Testis (tissue), 3 donors: Measurements from ENCODE around the gene RTP3. TPM values are rescaled to one million over a fixed set of nuclear protein-coding genes. Genes with fewer than 3 reads are reported as not detected.

Source experiments
- DNase-seq: peaks from one replicate; pipeline ENCODE4 v3.0.0-alpha.2; 2019
- H3K27ac ChIP-seq, 2 donors: fragments of 200-600 bp; sonication (generic); one replicate each; pipeline ENCODE4 v1.5.1; 2019
- H3K27me3 ChIP-seq: fragments of 200-600 bp; sonication (generic); one replicate; pipeline ENCODE4 v1.5.1; 2019
- H3K36me3 ChIP-seq: fragments of 200-600 bp; sonication (generic); one replicate; pipeline ENCODE4 v1.5.1; 2017; ENCODE audit warnings: low read depth; ENCODE audit errors: missing control alignments
- H3K4me1 ChIP-seq: fragments of 200-600 bp; sonication (generic); one replicate; pipeline ENCODE4 v1.5.1; 2019
- H3K4me3 ChIP-seq, 2 donors: fragments of 200-600 bp; sonication (generic); one replicate each; pipeline ENCODE4 v1.5.1; 2017 to 2019
- H3K9me3 ChIP-seq: fragments of 200-600 bp; sonication (generic); one replicate; pipeline ENCODE4 v1.5.1; 2017
- POLR2A ChIP-seq: fragments of 450-650 bp; IDR thresholded peaks from one replicate; pipeline ENCODE4 v1.6.1; 2017; ENCODE audit warnings: antibody characterized with exemption, mild to moderate bottlenecking, moderate library complexity
- WGBS, 2 donors: methylation state at CpG; one replicate each; pipeline ENCODE4 v1.1.5; 2018; 5-methylcytosine and 5-hydroxymethylcytosine counted together
- intact Hi-C: fragments of 100-400 bp; cut with DNase I; formaldehyde crosslinking; loops from one replicate; pipeline ENCODE4 v1.15.1; 2023; ENCODE audit warnings: low total_unique reads
- polyA plus RNA-seq: library from polyadenylated mRNA; stranded (reverse); fragments of 350-450 nt; fragmentation: Illumina TruSeq; extraction: RNeasy Lipid Tissue Mini Kit (QIAGEN cat#74804); gene quantifications from one replicate; pipeline ENCODE4 v1.2.3, GENCODE V29; 2014; ENCODE audit warnings: low read depth, low replicate concordance; ENCODE audit not compliant: insufficient read depth
- total RNA-seq, 2 donors: library from RNA; depleted of rRNA; stranded (reverse); fragments of >200 nt; gene quantifications; one replicate each; pipeline ENCODE4 v1.2.3, GENCODE V29; 2016
- TF ChIP-seq, protein P1 (sequence below), 3 experiments: fragments of 450-650 bp in 2 of 3; fragments of 200-600 bp in 1 of 3; sonication (generic) in 1 of 3; IDR thresholded peaks; one replicate each; pipeline ENCODE4 v1.5.1; 2016 to 2019; ENCODE audit warnings: antibody characterized with exemption in 3 of 3, mild to moderate bottlenecking in 2 of 3, moderate library complexity in 1 of 3

RTP3 gene
- total and polyA plus RNA-seq, 3 donors from 2014 or later: 0.50 to 2.0 (median 1.1) TPM

DNA sequence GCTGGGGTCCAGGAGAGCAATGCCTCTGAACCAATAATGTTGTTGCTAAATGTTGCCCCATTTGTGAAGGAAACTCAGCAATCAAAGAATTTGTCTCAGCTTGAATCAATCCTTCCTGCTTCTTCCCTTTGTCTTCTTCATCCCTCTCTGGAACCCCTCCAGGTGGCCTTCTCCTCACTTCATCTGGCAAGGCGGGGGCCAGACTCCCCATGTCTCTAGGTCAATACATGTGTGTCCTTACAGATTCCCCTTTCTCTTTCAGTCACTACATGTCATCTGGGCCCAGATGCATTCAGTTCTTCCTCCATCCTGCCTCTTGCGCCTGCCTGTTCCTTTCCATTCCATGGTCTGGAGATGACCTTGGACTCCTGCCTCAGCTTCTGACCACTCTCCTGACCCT, 25.0 kb upstream of the RTP3 start:
- Histone ChIP-seq H3K36me3 (no peaks in the 10 kb centered on the region), H3K27me3 (no peaks in the 10 kb centered on the region), H3K4me1 (no peaks in the 10 kb centered on the region), H3K4me3 (no peak overlapping the region), H3K27ac (no peak overlapping the region), H3K9me3 (no peaks in the 10 kb centered on the region)
- intact Hi-C loops: no loop called here
- 73 to 89% methylated on average over 2 of the region's 2 CpGs for WGBS, 2 donors
- no peak for TF ChIP-seq POLR2A
- TF ChIP-seq, protein P1, sequence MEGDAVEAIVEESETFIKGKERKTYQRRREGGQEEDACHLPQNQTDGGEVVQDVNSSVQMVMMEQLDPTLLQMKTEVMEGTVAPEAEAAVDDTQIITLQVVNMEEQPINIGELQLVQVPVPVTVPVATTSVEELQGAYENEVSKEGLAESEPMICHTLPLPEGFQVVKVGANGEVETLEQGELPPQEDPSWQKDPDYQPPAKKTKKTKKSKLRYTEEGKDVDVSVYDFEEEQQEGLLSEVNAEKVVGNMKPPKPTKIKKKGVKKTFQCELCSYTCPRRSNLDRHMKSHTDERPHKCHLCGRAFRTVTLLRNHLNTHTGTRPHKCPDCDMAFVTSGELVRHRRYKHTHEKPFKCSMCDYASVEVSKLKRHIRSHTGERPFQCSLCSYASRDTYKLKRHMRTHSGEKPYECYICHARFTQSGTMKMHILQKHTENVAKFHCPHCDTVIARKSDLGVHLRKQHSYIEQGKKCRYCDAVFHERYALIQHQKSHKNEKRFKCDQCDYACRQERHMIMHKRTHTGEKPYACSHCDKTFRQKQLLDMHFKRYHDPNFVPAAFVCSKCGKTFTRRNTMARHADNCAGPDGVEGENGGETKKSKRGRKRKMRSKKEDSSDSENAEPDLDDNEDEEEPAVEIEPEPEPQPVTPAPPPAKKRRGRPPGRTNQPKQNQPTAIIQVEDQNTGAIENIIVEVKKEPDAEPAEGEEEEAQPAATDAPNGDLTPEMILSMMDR (IDR thresholded peaks at IDR 0.05): no peak
- no peak for DNase-seq

DNA sequence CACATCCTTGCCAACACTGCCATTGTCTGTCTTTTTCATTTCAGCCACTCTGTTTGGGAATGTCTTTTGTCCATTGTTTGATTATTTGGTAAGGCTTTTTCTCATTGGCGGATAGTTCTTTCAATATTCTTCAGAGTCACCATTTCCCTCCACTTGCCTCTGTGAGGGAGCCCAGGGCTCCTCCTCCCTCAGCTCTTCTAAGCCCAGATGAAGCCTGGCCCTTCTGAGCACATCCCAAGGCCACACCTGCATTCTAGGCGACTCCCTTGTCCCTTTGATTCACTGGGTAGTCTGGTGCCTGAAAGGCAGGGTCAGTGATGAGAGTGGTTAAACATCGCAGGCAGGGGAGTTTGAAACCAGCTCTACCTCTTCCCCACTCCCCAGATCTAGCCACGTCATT, 20.6 kb upstream of the RTP3 start:
- Histone ChIP-seq H3K27ac (no peak overlapping the region), H3K4me1 (no peaks in the 10 kb centered on the region), H3K9me3 (no peaks in the 10 kb centered on the region), H3K36me3 (no peaks in the 10 kb centered on the region), H3K27me3 (no peaks in the 10 kb centered on the region), H3K4me3 (no peak overlapping the region)
- WGBS, 2 donors: 62 to 75% methylated on average over 4 of the region's 4 CpGs
- intact Hi-C loops: no loop called here
- no peak for DNase-seq
- TF ChIP-seq, protein P1 (IDR thresholded peaks at IDR 0.05): no peak
- no peak for TF ChIP-seq POLR2A

DNA sequence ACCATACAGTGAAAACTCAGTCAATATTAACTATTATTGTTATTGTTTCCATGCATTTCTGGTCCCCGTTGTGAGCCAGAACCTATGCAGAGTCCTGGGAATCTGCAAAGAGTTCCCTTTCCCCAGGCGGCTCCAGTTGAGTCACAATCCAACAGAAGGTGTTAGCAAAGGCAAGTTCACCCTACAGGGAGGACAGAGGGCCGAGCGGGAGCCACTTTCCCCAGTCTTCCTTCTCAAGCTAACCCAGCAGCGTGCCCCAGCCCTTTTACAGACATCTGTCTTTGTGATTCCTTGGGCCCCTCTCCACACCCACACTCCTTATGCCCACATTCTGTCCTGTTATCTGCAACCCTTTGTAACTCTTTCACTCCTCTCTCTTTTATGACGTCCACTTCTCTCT, 20.0 kb upstream of the RTP3 start:
- H3K27me3 ChIP-seq: no peaks in the 10 kb centered on the region
- intact Hi-C loops: no loop called here
- 73 to 78% methylated on average over 6 of the region's 6 CpGs for WGBS, 2 donors
- no peak overlapping the region for H3K4me3 ChIP-seq
- DNase-seq: no peak
- TF ChIP-seq POLR2A: no peak
- TF ChIP-seq, protein P1 (IDR thresholded peaks at IDR 0.05): no peak
- H3K36me3 ChIP-seq: no peaks in the 10 kb centered on the region
- H3K27ac ChIP-seq: no peak overlapping the region
- H3K4me1 ChIP-seq: no peaks in the 10 kb centered on the region
- no peaks in the 10 kb centered on the region for H3K9me3 ChIP-seq

DNA sequence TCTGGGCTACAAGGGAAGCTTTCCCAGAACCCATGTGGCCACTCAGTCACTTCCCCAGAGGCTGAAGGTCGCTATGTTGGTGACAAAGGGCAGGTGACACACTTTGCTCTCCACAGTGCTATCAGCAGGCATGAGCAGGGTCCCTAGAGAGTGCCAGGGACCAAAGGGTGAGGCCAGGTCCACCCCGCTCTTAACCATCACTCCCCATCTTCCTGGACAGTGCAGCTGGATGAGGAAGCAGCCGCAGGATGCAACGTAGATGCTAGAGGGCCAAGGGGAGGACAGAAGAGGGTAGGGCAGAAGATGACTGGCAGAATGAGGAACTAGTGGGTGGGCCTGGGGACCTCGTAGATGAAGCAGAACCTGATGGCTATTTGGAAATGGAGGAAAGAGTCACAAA, 19.4 kb upstream of the RTP3 start:
- Histone ChIP-seq H3K9me3 (no peaks in the 10 kb centered on the region), H3K27me3 (no peaks in the 10 kb centered on the region), H3K4me1 (no peaks in the 10 kb centered on the region), H3K4me3 (no peak overlapping the region), H3K36me3 (no peaks in the 10 kb centered on the region), H3K27ac (no peak overlapping the region)
- intact Hi-C loops: no loop called here
- TF ChIP-seq POLR2A: no peak
- WGBS, 2 donors: 76 to 77% methylated on average over 5 of the region's 5 CpGs
- DNase-seq: no peak

DNA sequence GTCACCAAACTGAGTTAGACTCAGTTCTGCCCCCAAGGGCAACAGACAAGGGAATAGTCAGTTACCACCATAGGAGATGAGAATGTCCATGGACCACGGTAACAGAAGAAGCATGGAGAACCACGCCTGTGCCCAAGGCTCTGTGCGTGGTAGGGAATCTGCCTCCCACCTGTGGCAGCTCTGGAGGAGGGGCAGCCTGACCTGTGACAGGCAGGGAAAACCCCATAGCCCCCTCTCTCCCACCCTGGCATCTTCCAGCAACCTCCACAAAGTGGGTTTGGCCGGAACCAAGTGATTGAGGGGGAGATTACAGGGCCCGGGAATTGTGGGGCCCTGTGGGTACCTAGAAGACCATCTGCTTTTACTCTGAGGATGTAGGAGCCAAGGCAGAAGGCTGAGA, 18.8 kb upstream of the RTP3 start:
- DNase-seq: no peak
- Histone ChIP-seq H3K9me3 (no peaks in the 10 kb centered on the region), H3K27ac (no peak overlapping the region), H3K36me3 (no peaks in the 10 kb centered on the region), H3K4me3 (no peak overlapping the region), H3K4me1 (no peaks in the 10 kb centered on the region), H3K27me3 (no peaks in the 10 kb centered on the region)
- WGBS, 2 donors: 86 to 87% methylated on average over 5 of the region's 5 CpGs
- intact Hi-C loops: no loop called here
- TF ChIP-seq, protein P1 (IDR thresholded peaks at IDR 0.05): no peak
- no peak for TF ChIP-seq POLR2A
